ENCODE measurements around the gene PRDM16.

PRDM16 gene

DNA sequence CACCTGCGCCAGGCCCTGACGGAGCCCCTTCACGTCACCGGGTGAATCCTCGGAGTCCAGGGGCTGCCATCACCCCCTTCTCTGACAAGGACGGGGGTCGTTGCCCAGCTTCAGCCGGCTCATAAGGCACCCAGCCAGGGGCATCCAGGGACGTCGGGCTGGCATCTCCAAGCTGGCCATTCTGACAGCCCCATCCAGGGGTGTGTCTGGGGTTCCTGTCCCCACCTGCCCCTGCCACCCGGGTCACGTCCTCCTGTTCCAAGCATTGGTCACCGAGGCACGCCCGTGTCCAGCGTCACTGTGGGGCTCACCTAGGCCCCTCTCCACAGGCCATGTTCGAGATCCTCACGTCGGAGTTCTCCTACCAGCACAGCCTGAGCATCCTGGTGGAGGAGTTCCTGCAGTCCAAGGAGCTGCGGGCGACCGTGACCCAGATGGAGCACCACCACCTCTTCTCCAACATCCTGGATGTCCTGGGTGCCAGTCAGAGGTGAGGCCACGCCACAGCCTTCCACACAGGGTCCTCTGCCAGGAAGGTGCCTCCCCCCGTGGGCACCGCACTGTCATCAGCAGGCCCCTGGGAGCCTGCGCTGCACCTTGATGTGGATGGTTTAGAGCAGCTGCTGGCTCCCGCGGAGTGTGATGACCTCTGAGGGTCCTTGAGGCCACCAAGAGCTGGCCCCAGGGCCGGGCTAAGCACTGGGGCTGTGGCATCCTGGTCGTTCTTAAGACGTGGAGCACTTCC, 400.3 kb downstream of the PRDM16 start:
- DNase-seq, result peak; percentile 11

DNA sequence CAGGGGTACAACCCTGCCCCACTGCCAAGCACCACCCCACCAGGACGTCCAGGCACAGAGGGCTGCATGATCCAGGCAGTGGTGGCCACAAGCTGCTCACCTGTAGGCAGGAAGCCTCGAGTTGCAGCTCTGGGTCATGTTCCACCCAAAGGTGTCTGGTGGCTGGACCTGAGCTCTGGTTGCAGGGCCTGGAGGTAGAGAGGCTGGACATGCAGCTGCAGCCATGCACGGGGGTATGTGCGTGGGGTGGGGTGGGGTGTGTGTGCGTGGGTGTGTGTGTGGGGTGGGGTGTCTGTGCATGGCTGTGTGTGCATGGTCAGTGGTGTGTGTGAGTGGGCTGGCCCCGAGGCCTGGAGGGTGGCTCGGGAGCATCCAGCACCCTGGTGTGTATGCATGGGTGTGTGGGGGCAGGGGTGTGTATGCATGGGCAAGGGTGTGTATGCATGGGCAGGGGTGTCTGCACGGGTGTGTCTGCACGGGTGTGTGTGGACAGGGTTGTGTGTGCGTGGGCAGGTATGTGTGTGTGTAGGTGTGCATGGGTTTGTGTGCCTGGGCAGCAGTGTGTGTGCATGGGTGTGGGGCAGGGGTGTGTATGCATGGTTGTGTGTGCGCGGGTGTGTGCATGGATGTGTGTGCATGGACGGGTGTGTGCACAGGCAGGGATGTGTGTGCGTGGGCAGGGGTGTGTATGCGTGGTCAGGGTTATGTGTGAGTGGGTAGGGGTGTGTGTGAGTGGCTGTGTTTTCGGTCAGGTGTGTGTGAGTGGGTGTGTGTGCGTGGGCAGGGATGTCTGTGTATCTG, 401.0 kb downstream of the PRDM16 start:
- DNase-seq, result peak; percentile 14

GRCh38 chr1:3470650-3471355, 401.8 kb downstream of the PRDM16 start:
- DNase-seq, result no peak

DNA sequence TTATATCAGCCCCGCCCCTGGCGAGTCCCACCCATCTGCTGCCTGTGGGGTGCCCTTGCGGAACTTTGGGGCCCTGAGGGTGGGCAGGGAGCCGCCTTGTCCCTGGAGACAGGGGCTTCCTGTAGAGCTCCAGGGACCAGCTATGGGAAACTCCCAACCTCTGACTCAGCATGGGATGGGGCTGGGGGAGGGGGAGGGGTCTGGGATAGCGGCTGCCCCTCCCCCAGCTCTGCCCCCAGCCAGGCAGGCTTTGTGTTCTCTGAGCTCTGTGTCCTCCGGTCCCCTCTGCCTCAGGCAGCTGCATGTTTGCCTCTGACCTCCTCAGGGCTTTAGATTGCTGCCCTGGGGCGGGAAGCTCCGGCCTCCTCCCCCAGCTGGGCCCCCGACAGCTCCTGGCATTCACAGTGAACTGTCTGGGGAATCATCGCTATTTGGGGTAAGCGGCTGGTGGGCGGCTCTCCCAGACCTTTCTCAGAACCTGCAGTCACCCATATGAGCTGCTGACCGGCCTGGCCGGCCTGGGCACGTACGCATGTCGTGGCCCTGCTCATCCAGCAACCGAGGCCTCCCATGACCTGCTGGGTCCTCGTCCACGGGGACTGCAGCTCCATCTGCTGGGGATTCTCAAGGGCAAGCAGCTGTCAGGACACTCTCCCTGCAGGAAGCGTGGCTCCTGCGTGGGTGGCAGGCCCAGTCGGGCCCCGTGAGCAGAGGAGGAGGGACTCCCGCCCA, 402.5 kb downstream of the PRDM16 start:
- DNase-seq, result no peak

DNA sequence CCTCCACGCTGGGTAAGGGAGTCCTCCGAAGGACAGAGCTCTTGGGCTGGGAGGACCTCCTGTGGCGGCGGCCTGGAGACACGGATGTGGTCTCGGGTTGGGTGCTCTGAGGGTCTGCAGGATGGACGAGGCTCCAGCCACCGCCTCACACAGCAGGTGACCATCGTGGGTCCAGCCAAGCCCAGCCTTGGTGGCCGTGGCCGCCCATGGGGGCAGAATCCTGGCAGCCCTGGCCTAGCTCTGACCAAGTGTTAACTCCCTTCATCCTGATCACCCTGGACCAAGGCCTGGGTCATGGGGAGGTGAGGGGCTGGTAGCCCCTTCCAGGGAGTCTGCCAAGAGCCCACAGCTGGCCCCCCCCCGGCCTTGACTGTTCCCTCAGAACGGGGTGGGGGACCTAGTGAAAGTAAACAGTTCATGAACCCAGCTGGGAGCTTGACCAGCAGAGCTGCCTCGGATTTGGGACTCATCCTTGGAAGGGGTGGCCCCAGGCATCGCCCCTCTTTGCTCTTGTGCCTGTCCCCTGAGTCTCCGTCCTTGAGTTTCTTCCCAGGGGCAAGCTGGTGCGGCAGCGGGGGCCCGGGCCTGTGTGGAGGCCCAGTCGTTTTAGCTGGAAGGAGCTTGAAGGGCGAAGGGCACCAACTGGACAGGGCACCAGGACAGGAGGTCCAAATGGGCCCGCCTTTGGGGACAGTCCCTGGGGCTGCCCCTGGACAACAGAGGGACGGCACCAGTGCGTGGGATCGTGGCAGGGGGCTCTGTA, 403.3 kb downstream of the PRDM16 start:
- DNase-seq, result no peak

DNA sequence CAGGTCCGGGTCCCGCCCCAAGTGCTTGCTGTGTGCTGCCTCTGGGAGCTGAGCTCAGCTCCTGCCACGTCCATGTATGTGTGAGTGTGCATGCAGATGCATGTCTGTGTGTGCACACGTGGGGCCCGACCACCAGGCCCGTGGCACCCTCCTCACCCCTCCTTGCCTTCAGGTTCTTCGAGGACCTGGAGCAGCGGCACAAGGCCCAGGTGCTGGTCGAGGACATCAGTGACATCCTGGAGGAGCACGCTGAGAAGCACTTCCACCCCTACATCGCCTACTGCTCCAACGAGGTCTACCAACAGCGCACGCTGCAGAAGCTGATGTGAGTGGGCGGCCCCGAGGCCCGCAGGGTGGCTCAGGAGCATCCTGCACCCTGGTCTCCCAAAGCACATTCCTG, 403.9 kb downstream of the PRDM16 start:
- DNase-seq, result no peak

DNA sequence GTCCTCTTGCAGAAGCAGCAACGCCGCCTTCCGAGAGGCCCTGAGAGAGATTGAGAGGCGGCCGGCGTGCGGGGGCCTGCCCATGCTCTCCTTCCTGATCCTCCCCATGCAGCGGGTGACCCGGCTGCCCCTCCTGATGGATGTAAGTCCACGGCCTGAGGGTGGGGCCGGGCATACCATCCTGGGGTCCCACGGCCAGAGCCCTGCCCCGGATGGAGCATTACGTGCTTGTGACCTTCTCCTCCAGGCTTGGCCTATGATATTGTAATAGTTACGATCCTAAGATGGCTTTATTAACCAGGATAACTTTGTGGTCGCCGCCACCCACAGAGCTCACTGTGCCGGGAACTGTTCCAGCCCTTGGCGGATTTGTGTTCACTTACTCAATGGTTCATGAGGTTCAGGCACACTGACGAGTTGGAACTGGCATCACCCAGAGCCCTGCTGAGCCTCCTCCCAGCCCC, 404.4 kb downstream of the PRDM16 start:
- no peak for DNase-seq

DNA sequence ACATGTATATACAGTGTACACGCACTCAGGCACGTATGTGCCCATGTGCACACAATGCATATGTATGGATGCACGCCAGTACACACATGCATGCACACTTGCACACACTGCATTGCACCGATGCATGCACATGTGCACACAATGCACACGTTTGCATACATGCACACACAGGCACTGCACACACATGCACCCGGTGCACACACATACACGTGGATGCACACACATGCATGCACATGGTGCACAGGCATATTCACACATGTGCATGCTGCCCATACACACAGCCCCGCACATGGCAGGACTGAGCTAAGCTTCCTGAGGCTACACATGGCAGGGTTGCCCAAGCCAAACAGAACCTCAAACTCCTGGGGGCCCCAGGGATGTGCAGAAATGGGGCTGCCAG, 405.0 kb downstream of the PRDM16 start:
- DNase-seq, result no peak

DNA sequence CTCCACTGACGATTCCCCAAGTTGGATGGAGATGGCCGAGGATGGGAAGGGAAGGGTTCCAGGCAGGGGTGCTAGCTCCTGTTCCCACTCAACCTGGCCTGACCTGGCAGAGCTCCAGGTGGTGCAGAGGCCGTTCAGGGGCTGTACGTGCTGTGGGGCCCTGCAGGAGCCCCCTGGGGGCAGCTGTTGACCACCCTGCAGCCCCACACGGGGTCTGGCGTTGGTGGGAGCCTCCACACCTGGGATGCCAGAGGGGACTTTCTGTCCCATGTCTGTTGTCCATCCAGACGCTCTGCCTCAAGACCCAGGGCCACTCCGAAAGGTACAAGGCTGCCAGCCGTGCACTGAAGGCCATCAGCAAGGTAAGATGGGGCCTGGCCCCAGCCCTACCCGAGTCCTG, 405.4 kb downstream of the PRDM16 start:
- DNase-seq, result no peak

DNA sequence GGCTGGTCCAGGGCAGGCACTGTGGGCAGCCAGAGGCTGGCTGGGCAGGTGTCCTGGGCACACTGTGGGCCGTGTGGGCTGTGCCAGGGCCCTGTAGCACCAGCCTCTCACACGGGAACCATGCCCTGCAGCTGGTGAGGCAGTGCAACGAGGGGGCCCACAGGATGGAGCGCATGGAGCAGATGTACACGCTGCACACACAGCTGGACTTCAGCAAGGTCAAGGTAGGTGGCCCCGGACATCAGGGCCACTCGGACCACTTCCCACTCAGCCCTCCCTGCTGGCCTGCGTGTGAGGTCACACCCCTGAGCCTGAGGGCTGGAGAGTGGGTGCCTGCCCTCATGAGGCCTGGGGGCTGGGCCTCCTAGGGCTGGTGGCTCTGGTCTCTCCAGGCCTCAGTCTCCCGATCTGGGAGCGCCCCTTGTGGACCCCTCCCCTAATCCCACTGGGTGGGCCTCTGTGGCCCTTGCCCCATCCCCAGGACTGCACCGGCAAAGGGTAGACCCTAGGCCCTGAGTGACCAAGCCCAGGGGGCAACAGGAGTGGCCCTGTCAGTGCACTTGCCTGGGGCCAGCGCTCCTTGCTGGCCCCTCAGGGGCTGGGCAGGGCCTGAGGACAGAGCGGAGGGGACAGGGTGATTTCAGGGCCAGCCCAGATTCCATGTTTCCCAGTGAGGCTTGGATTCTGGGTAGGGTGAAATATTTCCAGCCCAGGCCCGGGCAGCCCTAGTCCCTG, 407.0 kb downstream of the PRDM16 start:
- no peak for DNase-seq

DNA sequence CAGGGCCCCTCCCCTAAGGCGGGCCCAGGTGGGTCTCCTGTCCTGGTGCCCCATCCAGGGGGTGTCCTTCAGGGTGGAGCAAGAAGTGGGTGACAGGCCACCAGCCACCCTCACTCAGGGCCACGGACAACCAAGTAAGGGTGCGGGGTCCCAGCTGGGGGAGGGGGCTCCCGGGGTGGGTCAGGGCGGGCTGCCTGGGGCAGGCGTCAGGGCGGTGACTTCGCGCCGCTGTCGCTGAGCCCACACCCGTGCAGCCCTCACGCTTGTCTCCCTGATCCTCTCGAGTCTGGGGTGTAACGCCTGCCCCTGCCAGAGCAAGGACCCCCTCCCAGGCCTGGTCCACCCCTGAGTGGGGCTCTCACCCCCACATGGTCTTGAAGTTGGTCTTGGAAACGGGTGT, 407.7 kb downstream of the PRDM16 start:
- DNase-seq, result no peak

DNA sequence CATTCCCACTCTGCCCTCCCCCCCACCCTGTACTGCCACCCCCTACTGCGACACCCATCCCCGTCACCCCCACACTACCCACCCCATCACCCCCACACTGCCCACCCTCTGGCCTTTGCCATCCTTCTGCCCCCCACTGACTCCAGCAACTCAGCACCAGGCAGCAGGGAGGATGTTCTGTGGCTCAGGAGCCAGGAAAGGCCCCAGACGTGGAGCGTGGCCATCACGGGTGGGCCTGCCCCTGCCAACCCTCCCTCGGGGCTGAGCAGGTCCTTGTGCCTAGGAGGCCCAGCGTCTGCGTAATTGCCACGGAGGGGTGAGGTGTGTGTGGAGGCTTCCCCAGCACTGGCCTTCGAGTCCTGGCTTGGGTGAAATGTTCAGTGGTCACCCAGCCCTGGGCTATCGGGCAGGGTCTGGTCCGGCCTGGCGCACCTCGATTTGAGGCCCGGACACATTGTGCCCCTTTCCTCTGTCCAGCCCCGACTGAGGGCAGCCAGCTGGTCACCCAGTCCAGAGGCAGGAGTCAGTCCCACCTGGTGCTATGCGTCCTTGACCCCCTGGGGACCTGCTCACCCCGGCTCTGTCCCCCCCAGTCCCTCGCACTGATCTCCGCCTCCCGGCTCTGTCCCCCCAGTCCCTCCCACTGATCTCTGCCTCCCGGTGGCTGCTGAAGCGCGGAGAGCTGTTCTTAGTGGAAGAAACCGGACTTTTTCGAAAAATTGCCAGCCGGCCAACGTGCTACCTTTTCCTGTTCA, 408.4 kb downstream of the PRDM16 start:
- DNase-seq, result no peak

DNA sequence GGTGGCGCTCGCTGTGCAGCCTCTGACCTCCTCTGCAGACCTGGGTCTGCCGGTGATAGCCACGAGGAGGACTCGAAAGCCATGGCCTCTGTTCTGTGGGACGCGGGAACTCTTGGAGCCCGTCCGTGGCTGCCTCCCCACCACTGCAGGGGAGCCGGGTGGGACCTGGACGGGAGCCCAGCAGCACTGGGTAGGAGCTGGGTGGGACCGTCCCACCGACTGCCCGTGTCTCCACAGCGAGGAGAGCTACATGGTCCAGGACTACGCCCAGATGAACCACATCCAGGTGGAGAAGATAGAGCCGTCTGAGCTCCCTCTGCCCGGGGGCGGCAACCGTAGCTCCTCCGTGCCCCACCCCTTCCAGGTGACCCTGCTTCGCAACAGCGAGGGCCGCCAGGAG, 409.2 kb downstream of the PRDM16 start:
- no peak for DNase-seq

DNA sequence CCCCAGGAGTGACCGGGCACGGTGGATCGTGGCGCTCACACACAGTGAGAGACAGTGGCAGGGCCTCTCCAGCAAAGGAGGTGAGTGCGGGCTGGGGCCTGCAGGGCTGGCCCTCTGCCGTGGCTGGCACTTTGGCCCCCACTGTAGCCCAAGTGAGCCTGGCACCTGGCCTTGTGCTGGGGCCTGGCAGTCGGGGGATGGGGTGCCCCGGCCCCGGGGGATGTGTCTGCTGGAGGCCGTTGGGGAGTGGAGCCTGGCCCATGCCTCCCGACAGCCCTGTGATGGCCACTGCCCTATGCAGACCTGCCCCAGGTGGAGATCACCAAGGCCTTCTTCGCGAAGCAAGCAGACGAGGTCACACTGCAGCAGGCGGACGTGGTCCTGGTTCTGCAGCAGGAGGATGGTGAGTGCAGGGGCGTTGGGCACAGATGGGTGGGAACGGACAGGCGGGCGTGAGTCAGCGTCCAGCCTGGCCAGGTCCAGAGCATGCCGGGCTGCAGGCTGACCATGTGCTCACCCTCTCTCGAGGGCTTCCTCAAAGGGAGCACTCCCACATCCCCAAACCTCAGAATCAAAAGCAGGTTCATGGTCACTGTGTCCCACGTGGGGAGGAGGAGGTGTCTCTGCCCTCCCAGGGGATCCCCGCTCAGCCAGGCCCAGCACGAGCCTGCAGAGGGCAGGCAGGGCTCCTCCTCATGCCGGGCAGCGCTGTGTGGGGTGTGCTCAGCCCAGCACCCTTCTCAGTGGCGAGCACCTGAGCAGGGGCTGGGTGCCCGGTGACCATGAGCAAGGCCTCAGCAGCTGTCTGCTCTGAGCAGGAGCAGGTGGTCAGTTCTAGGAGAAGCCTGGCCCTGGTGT, 410.7 kb downstream of the PRDM16 start:
- DNase-seq, result no peak

DNA sequence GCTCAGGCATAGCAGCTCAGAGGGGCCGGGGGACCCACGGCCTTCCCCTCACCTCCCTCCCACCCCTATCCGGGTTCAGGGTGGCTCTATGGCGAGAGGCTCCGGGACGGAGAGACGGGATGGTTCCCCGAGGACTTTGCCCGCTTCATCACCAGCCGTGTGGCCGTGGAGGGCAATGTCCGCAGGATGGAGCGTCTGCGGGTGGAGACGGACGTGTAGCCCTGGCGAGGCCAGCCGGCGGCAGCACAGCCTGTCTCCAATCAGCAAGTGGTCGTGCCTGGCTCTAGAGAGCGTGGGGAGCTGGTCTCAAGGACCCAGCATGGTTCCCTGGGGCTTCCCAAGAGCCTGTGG, 411.3 kb downstream of the PRDM16 start:
- DNase-seq, result no peak

DNA sequence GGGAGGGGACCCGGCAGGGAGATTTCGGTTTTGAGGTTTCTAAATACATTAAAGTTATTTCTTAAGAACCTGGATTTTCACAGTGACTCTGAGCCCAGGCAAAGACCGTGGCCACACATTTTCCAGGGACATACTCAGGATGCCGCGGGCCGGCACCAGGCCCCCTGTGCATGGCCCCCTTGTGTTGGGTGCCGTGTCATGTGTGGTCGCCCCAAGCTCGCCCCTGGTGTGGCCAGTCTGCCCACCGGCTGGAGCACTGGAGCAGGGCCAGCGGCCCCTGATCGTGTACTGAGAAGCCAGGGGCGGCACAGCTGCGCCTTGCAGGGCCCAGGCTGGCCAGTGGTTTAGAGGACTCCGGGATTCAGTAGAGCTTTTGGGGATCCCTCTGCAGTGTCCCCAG, 412.0 kb downstream of the PRDM16 start:
- no peak for DNase-seq

DNA sequence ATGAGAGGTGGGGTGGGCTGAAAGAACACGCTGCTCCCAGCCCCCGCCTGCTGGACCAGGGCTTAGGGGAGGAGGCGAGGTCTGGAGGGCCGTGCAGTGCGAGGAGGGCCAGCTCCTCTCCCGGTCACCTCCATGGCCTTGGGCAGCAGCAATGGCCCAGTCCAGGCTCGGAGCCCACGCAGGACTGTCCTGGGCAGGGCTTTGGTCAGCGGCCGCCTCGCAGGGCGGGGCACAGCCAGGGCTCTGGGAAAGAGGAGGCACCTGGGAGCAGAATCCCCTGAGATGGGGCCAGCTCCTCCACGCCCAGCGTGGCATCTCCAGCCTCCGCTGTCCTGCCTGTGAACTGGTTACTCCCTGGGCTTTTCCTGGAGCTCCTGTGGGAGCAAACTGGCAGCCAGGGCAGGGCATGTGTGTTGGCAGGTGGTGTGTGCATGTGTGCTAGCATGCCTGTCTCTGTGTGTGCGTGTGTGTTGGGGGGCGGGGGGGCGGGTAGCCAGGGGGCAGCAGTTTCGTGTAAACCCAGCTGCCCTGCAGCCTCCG, 412.9 kb downstream of the PRDM16 start:
- DNase-seq, result no peak

DNA sequence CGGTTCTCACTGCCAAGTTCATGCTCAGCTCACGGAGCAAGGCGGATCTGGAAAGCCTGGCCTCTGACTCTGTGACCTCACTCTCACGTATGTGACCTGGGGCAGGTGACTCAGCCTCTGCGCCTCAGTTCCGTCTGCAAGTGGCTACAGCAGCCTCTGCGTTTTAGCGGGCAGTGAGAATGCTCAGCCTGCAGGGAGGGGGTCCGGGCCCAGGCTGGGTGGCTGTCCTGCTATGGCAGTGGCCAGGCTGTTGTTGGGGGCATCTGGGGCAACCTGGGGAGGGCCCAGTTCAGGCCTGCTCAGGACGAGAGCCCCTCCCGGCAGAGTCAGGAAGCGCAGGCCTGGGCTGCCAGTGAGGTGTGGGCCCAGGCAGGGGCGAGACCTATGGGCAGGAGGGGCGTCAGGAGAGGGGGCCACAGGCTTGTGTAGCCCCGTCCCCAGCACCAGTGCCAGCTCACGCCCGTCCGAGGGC, 413.4 kb downstream of the PRDM16 start:
- no peak for DNase-seq

- no peak for DNase-seq
Measured at GRCh38 chr1:3483380-3483779, 414.4 kb downstream of the PRDM16 start.
